ENCODE results near the gene UNC80. TPM values are rescaled to one million over a fixed set of nuclear protein-coding genes. Genes with fewer than 3 reads are reported as not detected.

Gene UNC80
- total RNA-seq, 1 experiment from 2014 or later: not detected

DNA sequence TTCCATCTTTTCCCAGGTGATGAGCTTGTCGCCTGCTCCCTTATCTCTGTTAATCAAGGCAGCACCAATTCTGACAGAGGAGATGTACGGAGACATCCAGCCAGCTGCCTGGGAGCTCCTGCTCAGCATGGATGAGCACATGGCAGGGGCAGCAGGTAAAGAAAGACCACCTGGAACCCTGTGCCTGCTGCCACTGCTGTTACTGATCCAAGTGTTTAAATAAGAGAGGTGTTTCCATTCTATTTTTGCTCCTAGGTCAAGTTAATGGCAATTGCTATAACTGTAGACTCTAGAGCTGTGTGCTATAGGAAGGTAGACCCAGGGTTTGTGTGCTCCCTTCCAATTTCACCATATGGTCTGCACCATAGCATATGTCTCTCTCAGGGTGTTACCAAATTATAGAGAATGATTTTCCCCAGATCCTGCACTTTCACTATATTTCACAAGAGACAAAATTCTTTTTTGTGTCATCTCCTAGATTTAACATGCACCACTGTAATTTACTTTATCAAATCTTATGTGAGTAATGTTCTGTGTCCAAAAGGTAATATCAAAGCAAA, 142.2 kb downstream of the UNC80 start:
- DNase-seq (ENCODE audit: low read depth): no peak

- DNase-seq (ENCODE audit: low read depth): no peak
Observed at GRCh38 chr2:209917154-209917771, 145.6 kb downstream of the UNC80 start.

GRCh38 chr2:209918251-209918650, 146.6 kb downstream of the UNC80 start:
- DNase-seq (ENCODE audit: low read depth): no peak

- no peak for DNase-seq (ENCODE audit: low read depth)
Observed at GRCh38 chr2:209922116-209922515, 150.5 kb downstream of the UNC80 start.

DNA sequence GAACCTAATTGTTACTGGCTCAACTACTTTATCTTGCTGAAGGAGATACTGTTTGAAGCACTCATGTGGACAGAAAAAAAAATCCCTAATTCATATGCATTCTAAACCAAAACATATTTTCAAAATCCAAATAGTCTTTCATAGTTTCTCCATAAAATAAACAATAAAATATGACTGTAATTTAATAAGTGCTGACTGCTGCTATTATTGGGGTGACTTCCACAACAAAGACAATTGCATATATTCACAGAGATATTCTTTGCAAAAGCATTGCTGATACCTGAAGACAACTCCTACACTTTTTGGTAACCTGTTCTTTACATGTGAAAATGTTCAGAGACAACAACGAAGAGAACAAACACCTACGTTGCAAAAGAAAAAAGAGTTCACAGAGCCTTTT, 157.7 kb downstream of the UNC80 start:
- DNase-seq (ENCODE audit: low read depth): no peak

DNA sequence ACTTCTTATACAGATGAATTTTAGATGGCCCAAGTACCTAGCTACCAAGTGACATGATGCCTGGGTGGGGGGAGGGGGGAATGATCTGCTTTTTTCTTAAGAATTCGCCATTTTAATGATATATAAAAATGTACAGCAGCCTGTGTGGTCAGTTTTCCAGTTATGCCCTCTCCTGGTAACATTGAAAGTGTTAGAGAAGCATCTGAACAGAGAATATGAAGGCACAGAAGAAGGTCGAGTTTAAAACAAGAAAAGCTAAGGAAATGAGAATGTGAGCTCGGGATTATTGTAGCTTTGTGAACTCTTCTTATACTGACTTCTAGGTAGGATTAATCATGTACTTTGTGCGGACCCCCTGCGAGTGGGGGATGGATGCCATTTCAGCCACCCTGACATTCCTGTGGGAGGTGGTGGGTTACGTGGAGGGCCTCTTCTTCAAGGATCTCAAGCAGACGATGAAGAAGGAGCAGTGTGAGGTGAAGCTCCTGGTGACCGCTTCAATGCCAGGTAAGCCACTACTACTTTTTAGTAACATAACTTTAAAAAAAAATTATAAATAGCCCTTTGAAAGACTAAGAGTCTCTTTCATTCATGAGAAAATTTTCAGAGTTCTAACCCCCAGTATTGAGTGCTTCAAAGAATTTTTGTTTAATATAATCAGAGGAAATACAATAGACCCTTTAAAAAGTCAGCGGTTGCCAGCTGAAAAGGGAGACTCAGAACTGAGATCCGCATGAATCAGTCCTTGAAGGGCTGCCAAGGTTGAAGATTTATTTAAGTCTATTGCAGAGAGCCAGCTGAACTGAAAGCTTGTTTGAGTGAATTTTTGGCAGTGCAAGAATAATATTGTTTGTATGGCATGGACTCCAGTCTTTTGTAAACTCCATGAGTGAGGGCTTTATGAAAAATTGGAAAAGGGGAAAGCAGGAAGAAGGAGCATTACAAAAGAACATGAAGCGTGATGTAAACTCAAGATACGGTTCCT, 162.2 kb downstream of the UNC80 start:
- peak; percentile 62 for DNase-seq (ENCODE audit: low read depth)

DNA sequence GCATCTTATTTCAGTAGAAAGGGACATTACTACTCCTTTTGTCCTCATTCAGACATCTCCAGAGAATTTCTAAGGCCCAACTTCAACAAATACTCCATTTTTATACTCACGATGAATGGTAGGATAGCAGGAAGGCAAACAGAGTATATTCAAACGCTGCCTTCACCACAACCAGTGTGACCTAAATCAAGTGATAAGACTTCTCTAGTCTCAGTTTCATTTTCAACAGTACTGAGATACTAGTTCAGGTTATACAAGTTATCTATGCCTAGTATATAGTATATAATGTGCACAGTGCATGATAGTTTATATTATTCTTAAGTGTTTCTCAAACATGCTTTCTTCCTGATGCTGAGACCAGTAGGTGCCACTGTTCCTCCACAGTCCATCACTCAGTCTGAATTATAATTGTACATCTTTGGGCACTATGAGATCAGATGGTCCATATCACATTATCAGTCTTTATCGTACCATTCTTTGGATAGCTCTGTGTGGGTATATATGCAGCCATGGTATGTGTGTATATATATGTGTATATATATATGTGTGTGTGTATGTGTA, 164.6 kb downstream of the UNC80 start:
- no peak for DNase-seq (ENCODE audit: low read depth)

- no peak for DNase-seq (ENCODE audit: low read depth)
Observed at GRCh38 chr2:209937893-209938292, 166.3 kb downstream of the UNC80 start.

DNA sequence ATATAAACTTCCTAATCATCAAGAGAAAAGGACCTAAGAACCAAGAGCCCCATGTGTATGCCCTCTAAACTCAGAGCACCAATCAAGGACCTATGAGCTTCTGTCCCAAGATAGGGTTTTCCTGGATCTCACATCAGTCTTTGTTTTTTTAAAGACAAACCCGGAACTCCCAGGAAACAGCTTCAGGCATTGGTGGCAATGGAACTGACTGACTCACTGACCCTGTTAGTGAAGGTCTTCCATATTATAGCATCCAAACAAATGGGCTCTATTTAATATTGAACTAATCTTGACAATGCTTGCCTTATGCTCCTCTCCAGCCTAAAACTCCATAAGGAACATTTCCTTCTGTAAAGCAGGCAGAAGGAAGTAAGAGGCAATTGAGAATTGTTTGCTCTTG, 167.3 kb downstream of the UNC80 start:
- DNase-seq (ENCODE audit: low read depth): no peak

DNA sequence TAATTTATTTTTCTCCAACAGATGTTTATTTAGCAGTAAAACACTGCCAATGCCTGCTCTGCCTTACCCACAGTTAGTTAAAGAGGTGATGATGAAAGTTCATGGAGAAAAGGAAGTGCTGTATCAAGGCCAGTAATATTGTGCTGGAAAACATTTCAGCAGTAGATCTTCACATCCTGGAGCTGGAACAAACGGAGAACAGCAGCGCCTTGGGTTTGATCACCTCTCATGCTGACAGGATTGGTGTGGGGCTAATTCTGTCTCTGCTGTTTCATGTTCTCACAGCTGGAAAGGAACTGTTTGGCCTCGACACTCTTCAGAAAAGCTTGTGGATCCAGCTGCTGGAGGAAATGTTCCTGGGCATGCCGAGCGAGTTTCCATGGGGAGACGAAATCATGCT, 169.3 kb downstream of the UNC80 start:
- no peak for DNase-seq (ENCODE audit: low read depth)

GRCh38 chr2:209942426-209942825, 170.8 kb downstream of the UNC80 start:
- no peak for DNase-seq (ENCODE audit: low read depth)

DNA sequence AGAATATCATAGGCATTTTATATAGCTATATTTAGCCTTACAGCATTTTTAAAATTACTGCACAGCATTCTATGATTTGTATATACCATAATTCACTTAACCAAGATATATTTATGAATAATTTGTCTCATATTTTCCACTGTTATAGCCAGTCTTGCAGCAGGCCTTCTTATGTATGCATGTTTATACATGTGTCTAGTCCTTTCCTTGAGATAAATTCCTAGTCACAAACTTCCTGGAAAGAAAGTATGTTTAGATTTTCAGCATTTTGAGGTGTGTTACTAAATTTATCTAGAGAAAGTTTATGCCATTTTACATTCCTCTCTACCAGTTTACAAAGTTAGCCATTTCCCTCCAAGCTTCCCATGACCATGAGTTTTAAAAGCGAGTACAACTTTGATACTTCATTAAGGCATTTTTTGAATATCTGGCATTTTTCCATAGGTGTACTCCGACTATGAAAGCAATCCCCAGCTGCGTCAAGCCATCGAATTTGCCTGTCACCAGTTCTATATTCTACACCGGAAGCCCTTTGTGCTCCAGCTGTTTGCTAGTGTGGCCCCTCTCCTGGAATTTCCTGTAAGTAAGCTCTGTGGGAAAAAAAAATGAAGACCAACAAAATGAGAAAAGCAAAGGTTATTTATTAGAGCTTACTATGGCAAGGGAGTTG, 171.4 kb downstream of the UNC80 start:
- DNase-seq (ENCODE audit: low read depth): no peak

DNA sequence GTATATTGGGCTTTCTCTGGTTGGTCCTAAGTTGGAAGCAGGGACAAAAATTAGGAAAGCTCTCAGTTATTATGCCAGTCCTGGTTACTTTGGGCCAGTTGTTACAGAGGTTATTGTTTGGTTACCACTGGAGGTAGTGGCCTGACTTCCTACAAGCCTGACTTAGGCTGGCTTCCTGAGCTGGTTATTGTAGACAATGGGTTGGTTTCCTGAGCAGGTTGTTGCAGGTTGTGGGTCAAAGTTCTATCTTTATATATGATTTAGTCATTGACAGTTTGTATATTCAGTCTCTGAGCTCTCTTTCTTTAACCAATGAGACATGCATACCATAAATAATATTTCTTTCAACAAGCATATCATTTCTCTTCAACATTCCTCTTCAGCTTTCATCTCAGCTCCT, 172.1 kb downstream of the UNC80 start:
- DNase-seq (ENCODE audit: low read depth): no peak

DNA sequence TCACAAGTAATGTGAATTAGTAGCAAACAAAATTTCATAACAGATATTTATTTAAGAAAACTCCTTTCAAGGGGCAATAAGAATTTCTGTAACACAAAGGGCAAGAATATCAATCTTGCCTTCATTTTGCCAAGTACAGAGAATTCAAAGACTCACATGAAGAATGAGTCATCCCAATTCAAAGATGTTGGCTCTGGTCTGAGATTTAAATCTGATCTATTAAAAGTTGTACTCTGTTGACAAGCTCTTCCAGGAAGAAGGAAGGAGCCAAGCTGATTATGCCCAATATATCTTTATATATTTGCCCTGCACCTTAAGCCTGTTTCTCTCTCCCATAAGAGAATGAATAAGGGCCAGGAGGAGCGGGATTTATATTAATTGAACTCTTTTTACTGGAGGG, 174.9 kb downstream of the UNC80 start:
- DNase-seq (ENCODE audit: low read depth): no peak

DNA sequence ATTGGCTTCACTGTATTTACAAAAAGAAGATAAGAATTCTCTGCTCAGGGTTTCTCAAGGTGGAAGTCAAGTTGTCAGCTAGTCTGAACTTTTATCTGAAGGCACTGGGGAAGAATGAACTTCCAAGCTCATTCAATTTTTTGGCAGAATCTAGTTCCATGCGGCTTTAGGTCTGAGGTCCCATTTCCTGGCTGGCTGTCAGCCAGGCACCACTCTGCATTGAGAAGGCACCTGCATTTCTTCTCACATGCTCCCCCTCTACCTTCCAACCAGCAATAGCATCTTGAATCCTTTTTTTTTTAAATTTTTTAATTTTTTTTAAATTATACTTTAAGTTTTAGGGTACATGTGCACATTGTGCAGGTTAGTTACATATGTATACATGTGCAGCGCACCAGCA, 184.6 kb downstream of the UNC80 start:
- DNase-seq (ENCODE audit: low read depth): no peak

DNA sequence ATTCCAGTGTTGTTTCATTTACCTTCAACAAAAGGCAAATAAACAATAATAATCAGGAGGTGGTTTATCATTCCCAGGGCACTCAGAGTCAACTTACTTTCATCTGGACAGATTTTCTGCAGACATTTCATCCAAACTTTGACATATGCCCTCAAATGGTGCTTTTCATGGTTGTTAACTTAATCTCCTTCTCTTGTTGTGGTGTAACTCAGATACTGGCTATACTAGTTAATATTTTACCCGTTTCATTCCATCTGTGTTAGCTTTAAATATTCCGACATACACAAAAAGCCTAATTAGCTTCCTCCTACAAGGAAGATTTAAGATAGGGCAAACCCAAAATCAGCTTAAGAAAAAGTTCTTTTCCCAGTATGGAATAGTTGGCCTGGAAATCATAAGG, 186.4 kb downstream of the UNC80 start:
- DNase-seq (ENCODE audit: low read depth): no peak

DNA sequence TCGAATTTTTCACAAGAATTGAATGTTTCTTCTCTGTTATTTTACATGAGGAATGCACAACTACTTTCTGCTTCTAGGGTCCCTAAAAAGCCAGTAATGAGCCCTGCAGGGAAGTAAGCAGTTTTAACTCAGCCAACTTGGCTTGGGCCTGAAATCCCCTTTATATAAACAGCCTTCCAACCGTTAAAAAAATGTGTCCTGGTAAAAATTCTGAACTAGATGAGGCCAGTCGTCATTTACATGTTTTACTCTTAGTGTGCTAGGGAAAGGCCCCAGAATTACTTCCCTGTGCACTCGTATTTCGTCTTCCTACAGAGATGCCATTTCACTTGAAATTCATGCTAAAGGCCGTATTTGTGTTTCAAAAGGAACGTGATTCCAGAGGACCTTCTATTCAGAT, 188.4 kb downstream of the UNC80 start:
- DNase-seq (ENCODE audit: low read depth): no peak

GRCh38 chr2:209960676-209961630, 189.3 kb downstream of the UNC80 start:
- peak; percentile 61 for DNase-seq (ENCODE audit: low read depth)

DNA sequence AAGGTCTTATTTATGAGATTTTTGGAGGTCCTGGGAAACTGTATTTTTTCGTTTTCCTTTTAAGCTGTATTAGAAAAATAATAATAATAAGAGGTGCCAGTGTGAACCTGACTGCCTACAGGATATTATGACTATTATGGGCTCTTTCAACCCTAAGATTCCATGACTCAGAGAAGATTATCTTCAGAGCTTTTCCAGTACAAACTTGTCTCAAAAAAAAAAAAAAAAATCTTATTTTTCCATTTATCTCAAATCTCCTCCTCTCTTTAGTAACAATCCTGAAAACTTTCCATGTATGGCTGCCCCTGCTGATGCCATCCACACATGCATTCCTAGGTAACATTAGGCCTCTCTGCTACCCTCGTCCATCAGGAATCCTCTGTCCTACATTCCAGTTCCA, 194.1 kb downstream of the UNC80 start:
- DNase-seq (ENCODE audit: low read depth): no peak

DNA sequence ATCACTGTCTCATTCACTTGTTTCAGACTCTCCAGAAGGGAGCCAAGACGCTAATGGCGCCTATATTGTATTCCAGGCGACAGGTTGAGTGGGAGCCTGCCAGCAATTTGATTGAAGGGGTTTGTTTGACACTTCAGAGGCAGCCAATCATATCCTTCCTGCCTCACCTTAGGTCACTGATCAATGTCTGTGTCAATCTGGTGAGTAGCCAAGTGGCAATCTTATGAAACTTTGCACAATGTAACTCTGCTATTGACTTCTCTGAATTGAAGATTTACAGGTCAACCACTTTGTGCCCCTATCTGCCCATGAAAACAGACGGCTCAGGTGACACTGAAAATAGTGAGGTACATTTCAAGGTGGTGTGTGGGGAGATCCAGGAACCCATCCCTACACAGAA, 198.1 kb downstream of the UNC80 start:
- DNase-seq (ENCODE audit: low read depth): no peak

- DNase-seq (ENCODE audit: low read depth): no peak
Observed at GRCh38 chr2:209970271-209970670, 198.6 kb downstream of the UNC80 start.

All from Daoy (cell line).